Activated T-helper 1 cell treated with Interleukin-2 at 50 U/mL for 16 hours (primary cell): ENCODE measurements around the gene NEUROG1.
A peak's percentile ranks its signal among the peaks of the same experiment; 100 is the strongest.

Experiments
- DNase-seq: peaks from one replicate; pipeline ENCODE4 v3.0.0-alpha.2; 2020; ENCODE audit warnings: low read depth

Gene NEUROG1

DNA sequence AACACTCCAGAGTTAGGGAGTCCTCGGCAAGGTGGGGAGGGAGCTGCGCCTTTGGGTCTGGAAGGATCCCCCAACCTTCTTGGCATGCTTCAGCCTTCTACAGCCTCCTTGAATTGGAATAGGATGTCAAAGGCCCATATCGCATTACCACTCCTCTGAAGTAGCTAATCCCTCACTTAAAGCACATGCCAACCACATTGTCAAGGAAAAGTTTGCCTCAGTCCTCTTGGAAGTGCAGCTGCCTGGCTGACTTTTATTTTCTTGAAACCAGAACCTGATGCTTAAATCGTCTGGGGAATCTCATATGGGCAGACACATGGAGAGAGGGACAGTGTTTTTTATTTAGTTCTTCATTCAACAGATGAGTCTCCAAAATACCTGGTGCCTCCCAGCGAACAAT is 28.6 kb upstream of the NEUROG1 start:
- DNase-seq, result no peak

DNA sequence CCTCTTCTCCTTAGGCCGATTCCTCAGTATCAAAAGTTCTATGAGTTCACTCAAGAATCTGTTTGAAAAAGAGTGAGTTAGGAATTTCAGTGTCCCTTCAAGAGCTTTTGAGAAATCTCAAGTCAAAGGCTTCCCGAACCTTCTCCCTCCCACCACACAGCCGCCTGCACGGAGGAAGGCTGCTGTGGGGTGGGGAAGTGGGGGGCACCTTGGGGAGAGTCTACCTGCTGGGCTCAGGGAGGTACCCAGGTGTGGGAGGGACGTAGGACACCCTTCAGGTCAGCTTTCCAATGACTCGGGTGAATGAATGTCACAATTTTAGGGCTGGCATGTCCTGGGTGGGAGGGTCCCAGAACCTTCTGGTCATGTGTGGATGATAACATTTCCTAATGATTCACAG is 25.5 kb upstream of the NEUROG1 start:
- no peak for DNase-seq

DNA sequence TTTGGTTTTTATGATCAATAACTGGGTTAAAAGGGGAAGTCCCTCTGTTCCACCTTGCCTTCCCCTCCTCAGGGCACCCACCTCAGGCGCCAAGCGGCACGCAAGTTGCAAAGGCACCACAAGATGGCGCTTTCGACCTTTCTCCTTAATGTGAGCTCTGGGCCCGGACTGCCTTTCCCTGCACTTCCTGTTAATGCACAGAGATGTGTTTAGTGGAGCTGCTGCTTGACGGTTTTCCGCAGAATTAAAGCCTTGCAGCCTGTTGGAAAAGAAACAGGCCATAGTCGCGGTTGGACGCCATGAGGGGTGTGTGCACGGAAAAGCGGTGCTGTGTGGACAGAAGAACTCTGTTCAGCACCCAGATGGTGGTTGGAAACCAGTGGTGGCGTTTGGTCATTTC is 25.1 kb upstream of the NEUROG1 start:
- DNase-seq, result peak; percentile 8

DNA sequence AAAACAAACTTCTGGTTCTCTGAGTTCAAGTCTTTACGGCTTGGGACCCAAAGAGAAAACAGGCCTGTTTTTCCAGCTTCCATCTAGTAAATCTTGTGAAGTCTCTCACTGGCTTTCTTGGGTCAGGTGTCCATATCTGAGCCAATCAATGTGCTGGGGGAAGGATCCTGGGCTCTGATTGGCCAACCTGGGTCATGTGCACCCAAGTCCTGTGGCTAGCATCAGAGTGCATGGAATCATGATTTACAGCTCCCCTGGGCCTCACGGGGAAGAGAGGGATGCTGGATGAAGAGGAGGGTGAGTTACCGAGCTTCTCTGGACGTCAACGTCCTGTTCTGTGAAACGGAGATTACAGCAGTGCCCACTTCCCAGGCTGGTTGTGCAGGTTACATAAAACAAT is 23.6 kb upstream of the NEUROG1 start:
- DNase-seq, result no peak

DNA sequence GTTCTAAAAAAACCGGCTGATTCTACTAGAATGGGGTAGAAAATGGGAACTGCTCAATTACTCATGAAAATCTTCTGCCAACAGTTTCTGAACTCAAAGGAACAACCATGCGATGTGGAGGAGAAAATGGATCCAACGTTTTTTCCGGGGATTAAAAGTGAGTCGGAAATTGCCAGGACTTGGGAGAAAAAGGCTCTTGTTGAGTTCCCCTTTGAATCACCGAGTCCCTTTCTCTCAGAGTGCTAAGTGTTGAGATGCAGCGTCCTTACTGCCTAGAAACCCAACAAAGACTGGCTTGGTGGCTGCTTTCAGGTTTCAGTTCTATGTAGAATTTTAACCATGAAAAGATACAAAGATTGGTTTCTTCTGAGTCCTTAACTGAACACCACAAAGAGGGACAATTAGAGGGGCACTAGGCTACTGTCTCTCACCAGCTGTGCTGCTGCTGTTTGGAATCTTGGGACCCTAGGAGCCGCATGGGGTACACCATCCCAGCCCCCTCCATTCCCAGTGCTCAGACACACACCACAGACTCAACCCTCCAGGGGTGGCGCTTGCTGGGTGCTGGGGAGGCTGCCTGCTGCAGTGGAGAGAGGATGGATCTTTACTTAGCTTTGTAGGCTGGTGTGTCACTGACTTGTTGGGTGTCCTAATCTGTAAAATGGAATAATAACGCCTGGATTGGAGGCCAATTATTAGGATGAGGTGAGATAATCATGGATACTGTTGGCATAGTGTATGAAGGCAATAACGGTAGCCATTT is 21.5 kb upstream of the NEUROG1 start:
- DNase-seq, result no peak

DNA sequence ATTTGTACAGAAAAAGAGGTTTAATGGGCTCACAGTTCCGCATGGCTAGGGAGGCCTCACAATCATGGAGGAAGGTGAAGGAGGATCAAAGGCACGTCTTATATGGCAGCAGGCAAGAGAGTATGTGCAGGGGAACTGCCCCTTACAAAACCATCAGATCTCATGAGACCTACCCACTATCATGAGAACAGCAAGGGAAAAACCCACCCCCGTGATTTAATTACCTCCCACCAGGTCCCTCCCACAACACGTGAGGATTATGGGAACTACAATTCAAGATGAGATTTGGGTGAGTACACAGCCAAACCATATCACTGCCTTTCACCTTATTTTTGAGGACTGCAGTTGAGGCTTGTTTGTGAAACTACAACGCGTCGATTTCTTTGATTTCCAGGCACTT is 20.9 kb upstream of the NEUROG1 start:
- no peak for DNase-seq

DNA sequence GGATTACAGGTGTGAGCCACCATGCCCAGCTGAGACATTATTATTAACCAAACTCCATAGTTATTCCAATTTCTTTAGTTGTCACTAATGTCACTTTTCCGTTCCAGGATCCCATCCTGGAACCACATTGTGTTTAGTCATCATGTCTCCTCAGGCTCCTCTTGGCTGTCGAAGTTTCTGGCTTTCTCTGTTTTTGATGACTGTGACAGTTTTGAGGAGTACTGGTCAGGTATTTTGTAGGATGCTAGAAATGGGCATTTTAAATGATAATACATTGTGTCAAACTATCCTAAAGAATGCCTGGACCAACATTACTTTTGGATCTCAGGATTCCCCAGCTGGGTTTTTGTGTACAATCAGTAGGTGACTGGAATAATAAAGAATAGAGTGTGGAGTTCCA is 19.8 kb upstream of the NEUROG1 start:
- DNase-seq, result no peak

DNA sequence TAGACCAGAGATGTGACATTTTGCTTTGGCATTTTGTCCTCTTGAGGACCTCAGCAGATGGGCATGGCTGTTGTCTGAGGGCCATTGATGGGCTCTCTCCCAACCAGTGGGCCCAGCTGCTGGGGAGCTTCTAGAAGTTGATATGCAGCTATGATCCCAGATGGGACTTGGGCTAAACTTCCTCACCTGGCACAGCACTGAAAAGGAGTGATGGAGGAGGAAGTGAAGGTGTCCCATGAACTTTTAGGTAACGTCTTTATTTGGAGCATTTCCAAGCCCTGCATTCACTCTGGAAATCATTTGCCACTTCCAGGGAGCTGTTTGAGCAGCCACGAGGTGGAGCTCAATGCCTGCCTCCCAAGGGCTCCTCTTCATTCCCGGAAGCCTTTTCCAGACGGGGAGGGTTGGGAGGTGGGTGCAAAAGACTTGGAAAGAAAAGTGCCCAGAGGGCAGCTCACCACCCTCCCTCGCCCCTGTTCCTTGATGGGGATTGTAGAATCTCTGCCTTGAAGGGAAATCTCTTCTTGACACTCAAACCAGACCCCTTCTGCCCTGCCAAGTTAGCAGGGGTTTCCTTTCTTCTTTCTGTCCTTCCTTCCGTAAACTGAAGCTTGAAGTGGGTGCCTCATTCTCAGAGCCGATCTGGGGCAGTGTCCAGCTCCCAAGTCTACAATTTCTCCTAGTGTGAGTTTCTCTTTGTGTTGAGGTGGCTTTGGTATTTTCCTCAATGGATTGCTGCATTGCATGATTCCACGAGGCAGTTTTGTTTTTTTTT is 18.1 kb upstream of the NEUROG1 start:
- no peak for DNase-seq

DNA sequence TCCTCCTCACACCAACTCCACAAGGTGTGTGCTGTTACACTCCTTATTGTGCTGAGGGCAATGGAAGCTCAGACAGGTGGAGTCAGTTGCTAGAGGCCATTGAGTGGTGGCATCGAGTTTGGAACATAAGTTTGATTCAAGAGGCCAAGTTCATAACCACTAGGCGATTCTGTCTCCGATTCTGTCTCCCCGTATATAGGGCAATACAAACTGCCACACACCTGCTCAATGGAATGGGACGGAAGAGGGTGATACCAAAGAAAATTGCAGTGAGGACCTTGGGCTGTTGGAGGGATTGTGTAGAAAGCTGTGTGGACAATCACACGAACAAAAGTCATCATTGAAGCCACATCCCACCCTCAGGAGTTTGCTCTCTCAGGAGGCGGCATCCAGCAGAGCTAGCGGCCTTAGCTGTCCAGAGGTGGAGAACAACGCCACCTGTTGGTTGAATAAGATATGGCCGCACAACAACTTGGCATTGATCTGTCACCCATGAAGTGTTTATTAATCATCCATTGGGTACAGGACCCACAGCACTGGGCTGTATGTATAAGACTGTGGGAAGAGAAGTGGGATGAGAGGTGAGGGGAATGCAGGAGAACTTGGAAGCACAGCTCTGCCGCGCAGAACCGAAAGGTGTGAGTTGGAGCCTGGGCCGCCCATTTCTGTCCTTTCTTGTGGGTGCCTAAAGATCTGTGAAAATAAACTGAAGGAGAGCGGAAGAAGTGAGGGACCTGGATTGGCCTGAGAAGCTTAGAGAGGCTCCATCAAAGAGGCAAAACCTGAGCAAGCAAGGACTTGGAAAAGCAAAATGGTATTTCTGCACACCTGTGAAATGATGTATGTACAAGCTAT is 16.1 kb upstream of the NEUROG1 start:
- no peak for DNase-seq

DNA sequence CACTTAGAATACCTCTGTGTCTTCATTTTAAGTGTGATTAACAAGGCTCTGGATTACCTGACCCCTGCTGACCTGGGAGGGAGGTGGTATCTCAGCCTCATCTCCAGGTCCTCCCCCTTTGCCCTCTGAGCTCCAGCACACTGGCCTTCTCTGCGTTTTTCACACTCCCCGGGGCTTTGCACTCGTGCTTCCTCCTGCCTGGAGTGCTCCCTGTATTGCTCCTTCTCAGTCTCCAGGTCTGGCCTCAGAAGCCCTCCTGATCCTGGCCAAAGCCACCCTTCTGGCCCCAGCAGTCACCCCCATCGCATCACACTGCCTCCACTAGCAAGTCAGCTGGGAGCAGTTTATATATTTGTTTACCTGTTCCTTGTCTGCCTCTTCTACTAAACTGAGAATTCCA is 13.6 kb upstream of the NEUROG1 start:
- DNase-seq, result no peak

DNA sequence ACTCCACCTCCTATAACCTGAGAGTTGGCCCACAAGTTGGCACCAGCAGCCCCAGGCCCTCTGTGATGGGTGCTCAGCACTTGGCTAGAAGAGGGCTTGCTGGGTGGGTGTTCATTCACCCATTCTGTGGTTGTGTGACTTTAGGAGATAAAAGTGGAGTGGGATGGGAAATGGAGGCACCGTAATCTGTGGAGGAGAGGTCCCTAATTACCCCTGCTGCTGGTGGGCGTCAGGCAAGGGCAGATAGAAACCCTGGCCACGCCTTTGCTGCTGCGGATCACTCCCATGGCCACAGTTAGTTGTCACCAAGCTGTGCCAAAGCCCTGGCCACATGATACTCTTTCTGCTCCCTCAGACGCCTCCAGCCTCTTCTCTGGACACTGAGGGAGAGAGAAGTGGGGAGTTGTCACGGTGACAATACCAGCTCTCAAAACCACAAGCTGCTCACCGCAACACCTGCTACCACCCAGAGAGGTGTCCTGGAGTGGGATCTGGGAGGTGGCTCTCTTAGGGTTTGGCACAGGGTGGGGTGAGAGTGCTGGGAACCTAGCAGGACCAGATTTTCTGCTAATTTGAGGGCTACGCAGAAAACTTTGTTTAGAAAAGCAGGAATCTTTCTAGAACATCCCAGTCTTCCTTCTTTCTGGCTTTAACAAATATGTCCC is 12.0 kb upstream of the NEUROG1 start:
- no peak for DNase-seq

DNA sequence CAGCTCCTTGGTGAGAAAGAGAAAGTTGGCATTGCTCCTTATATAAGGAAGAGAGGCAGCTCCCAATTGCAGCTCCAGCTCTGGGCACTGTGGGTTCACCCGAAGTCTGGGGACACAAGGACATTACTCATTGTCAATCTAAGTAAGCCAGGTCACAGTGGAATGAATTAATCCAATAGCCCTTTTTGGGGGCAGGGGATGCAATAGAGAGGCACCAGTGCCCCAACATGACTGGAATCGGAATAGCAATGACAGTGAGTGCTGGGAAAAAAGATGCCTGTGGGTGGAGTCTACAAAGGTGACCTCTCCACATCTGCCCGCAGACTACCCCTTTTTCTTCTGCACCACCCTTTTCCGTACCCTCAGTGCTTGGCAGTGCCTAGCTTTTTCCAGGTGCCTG is 11.1 kb upstream of the NEUROG1 start:
- DNase-seq, result no peak

DNA sequence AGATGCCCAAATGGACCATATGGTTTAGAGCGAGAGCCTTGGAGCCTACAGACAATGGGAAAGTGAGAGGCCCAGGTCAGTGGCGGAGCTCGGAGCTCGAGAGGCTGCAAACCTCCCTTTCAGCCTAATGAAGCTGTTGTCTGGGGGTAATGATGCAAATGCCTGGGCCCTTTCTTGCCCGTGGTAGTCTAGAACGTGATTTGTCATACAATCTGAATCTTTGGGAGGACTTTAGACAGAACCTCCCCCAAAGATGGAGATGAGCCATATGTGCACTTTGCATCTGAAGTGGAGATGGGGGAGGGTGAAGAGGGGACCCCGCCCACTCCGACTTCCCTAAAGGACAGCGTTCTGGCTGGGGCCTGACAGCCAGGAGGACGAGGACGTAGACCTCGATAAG is 10.3 kb upstream of the NEUROG1 start:
- DNase-seq, result no peak

DNA sequence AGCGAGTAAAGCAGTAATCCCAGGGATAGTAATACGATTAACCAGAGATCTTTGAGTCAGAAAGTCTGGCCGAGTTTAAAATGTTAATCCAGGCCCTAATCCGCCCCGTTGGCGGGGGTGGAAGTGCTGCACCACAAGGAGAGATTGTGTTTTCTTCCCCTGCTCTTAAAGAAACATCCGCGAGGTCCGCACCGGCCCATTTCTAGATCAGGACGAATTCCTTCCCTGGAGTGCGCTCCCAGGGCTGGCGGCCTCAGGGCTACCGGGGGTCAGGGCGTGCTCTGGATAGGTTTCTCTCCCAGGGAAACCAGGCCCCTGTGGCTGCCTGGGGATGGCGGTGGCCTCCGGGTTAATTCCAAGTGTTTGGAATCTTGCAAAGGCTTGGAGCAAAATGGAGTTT is 9.3 kb upstream of the NEUROG1 start:
- DNase-seq, result no peak

DNA sequence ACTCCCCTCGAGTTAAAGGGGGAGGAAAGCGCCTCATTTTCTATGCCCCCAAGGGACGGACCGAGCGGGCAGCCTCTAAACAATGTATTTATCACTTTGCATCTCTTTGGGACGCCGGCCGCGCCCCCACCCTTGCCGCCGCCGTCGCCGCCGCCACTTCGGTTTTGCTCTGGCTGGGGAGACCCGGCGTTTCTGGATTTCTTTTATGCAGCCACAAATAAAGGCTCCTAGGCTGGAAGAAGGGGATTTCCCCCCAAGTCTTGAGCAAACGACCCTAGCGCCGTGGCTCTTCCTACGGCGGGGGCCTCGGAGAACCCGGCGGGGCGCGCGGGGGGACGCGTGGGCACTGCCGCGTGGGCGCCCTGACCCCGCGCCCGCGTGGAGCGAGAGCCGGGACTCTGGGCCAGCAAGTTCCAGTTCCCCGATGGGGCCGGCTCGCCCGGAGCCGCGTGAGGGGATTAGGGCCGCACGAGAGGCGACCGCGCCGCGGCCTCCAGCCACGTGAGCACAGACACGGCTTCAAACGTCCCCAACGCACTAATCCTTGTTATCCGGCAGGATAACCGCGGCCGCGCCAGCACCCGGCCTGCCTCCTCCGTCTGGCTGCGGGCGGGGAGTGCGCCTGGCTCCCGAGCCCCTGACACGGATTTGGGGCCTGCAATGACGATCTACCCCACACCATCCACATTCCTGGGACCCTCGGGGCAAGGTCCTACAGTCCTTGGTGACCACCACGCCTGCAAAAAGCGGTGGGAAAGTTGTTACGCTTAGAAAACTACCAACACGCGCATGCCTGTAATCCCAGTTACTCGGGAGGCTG is 7.9 kb upstream of the NEUROG1 start:
- DNase-seq, result no peak

DNA sequence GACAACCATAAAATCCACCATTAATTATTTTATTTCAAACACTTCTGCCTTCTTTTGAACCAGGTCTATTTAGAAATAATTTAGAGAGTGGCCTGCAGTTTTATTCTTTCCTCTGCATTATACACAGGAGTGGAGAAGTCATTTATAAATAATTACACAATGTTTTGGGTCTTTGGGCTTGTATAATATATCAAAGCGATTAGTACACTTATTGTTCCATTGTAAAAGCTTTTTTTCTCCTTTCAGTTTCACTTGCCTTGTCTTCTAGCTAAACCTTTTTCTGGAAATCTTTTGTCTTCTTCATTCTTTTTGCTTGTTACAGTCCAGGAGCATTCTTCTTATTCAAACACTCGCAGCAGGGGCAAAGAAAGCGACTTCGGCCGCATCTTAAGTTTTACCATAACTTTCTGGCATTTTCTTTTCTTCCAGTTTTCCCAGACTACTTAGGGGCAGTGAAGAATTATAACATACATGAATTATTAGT is 7.3 kb upstream of the NEUROG1 start:
- no peak for DNase-seq

DNA sequence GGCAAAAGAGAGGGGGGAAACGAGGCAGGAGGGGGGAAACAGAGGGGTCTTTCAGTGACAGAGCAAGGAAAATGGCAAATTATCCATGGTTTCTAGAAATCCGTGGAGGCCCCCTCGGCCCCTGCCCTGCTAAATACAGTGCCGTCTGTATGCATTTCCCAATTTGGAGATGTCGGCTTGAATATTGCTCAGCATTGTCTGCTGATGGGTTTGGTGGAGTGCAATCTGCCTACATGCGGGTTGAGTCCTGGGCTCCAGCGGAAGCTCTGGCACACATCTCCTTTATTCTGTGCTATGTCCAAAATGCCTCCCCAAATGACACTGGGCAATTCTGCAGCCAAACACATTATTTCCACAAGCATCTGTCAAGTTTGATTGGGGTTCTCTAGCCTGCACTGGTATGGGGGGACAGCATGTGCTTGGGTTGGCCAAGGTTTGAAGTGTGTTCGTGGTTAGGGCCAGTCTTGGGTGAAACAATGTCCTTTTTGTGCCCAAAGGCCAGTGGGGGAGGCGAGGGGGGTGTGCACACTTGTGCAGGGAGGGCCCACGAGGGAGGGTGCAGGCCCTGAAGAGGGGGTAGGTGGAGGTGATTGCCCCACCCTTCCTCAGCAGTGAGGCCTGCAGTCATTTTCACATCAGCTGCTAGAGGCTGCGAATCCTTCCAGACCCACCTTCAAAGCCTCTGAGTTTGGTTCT is 6.2 kb upstream of the NEUROG1 start:
- no peak for DNase-seq

DNA sequence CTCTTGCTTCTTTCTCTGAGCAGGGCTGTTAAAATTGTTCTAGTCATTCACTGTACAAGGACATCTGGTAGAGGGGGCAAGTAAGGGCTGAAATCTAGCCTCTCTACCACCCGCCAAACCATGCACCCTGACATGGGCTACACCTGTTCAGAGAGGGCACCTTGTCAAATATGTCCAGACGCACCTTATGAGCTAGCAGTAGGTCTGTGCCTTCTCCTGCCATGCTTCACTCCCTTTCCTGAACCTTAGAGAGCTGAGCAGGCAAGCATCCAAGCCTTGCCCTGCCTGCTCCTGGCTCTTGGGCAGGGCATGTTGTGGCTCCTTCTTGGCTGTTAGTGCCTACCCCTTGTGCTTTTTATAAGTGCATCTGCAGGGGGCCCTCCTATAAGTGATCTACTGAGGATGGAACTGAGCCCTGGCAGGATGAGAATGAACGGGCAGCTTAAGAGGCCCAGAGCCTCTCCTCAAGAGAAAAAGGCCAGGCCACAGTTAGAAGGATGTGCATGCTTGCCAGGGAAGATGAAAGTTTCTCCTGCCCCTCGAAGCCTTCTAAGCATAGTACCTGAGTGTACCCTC is 3.8 kb upstream of the NEUROG1 start:
- DNase-seq, result no peak

DNA sequence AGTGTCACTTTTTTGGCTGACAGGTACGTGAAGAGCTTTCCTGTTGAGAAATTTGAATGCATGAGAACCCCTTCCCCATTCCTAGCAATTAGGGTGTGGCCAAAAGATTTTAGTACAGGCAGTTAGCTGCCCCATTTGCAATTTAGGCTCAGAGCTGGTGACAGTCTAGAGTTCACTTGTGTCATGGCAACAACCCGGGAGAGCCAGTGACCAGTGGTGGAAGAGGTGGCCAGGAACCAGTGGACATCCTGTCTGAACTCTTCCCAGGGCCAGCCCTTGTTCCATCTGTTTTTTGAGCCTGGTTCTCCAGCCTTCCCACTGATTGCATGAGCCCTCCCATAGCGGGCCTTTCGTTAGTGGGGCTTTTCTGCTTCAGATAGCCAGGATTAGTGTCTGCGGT is 2.5 kb upstream of the NEUROG1 start:
- DNase-seq, result no peak

DNA sequence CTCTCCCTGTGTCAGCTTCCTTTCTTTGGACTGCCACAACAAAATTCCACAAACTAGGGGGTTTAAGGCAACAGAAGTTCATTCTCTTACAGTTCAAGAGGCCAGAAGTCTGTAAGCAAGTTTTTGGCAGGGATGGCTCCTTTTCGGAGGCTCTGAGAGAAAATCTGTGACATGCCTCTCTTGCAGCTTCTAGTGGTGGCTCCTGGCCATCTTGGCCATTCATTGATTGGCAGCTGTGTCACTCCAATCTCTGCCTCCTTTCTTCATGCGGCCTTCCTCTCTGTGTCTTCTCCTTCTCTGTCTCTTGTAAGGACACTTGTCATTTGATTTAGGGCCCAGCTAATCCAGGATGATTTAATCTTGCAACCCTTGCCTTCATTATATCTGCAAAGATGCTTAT is 2.0 kb upstream of the NEUROG1 start:
- DNase-seq, result no peak
